H9 (cell line): Measurements from ENCODE around the gene KDM1B. TPM values are rescaled to one million over a fixed set of nuclear protein-coding genes. Genes with fewer than 3 reads are reported as not detected.
A peak's percentile ranks its signal among the peaks of the same experiment; 100 is the strongest.

Experiments
- DNase-seq: peaks from one replicate; pipeline ENCODE4 v3.0.0-alpha.2; 2017
- H2AFZ ChIP-seq: one replicate; pipeline ENCODE4 v1.6.1; 2013; ENCODE audit warnings: mild to moderate bottlenecking, low read length, control low read depth, moderate library complexity
- H2AK5ac ChIP-seq: 2 replicates; pipeline ENCODE4 v1.6.1; 2013; ENCODE audit warnings: low read length, control low read depth, mixed read lengths; ENCODE audit not compliant: insufficient read length
- H2BK120ac ChIP-seq: one replicate; pipeline ENCODE4 v1.6.1; 2013; ENCODE audit warnings: low read depth, mild to moderate bottlenecking, low read length, control low read depth, inconsistent platforms; ENCODE audit not compliant: poor library complexity, severe bottlenecking
- H2BK12ac ChIP-seq: 2 replicates; pipeline ENCODE4 v1.6.1; 2013; ENCODE audit warnings: low read length, control low read depth, mixed read lengths, low read depth; ENCODE audit not compliant: insufficient read length
- H2BK15ac ChIP-seq: 2 replicates; pipeline ENCODE4 v1.6.1; 2013; ENCODE audit warnings: low read depth, low read length, control low read depth
- H2BK20ac ChIP-seq: one replicate; pipeline ENCODE4 v1.6.1; 2013; ENCODE audit warnings: low read depth, mild to moderate bottlenecking, low read length, control low read depth, inconsistent platforms; ENCODE audit not compliant: poor library complexity, severe bottlenecking
- H2BK5ac ChIP-seq: 2 replicates; pipeline ENCODE4 v1.6.1; 2013; ENCODE audit warnings: low read length, control low read depth, mixed read lengths; ENCODE audit not compliant: insufficient read length
- H3K14ac ChIP-seq: 2 replicates; pipeline ENCODE4 v1.6.1; 2013; ENCODE audit warnings: low read length, control low read depth; ENCODE audit not compliant: insufficient read depth
- H3K18ac ChIP-seq: 2 replicates; pipeline ENCODE4 v1.6.1; 2013; ENCODE audit warnings: low read depth, mild to moderate bottlenecking, mixed read lengths, low read length, control low read depth; ENCODE audit not compliant: insufficient read length
- H3K23ac ChIP-seq: 2 replicates; pipeline ENCODE4 v1.6.1; 2013; ENCODE audit warnings: low read length, control low read depth, mixed read lengths, low read depth; ENCODE audit not compliant: insufficient read length
- H3K23me2 ChIP-seq: 2 replicates; pipeline ENCODE4 v1.6.1; 2013; ENCODE audit warnings: low read depth, mild to moderate bottlenecking, mixed read lengths, low read length, control low read depth; ENCODE audit not compliant: insufficient read length, poor library complexity, severe bottlenecking
- H3K27ac ChIP-seq: 2 replicates; pipeline ENCODE4 v1.5.1; 2013; ENCODE audit warnings: low read length, control low read depth, mixed read lengths, low read depth; ENCODE audit not compliant: insufficient read length
- H3K27me3 ChIP-seq: 2 replicates; pipeline ENCODE4 v1.6.1; 2013; ENCODE audit warnings: low read length, control low read depth, inconsistent platforms; ENCODE audit not compliant: insufficient read depth
- H3K4ac ChIP-seq: 2 replicates; pipeline ENCODE4 v1.6.1; 2013; ENCODE audit warnings: low read depth, mild to moderate bottlenecking, control low read depth, inconsistent platforms, low read length, moderate library complexity
- H3K4me1 ChIP-seq: 2 replicates; pipeline ENCODE4 v1.6.1; 2013; ENCODE audit warnings: low read length, control low read depth, inconsistent platforms; ENCODE audit not compliant: insufficient read depth
- H3K4me2 ChIP-seq: 2 replicates; pipeline ENCODE4 v1.6.1; 2013; ENCODE audit warnings: low read length, control low read depth, mixed read lengths; ENCODE audit not compliant: insufficient read length, insufficient read depth
- H3K56ac ChIP-seq: 2 replicates; pipeline ENCODE4 v1.6.1; 2013; ENCODE audit warnings: low read depth, mild to moderate bottlenecking, mixed read lengths, low read length, control low read depth; ENCODE audit not compliant: insufficient read length
- H3K79me1 ChIP-seq: 2 replicates; pipeline ENCODE4 v1.6.1; 2013; ENCODE audit warnings: low read depth, mild to moderate bottlenecking, moderate library complexity, low read length, control low read depth, inconsistent platforms; ENCODE audit not compliant: insufficient read depth, poor library complexity, severe bottlenecking
- H3K79me2 ChIP-seq: 2 replicates; pipeline ENCODE4 v1.6.1; 2013; ENCODE audit warnings: low read length, control low read depth, inconsistent platforms; ENCODE audit not compliant: insufficient read depth
- H3K9ac ChIP-seq: 2 replicates; pipeline ENCODE4 v1.6.1; 2013; ENCODE audit warnings: low read length, control low read depth, mixed read lengths; ENCODE audit not compliant: insufficient read length; ENCODE audit errors: extremely low read depth
- H3K9me3 ChIP-seq: one replicate; pipeline ENCODE4 v1.6.1; 2013; ENCODE audit warnings: low read depth, low read length, inconsistent platforms; ENCODE audit not compliant: control insufficient read depth
- H3T11ph ChIP-seq: one replicate; pipeline ENCODE4 v1.6.1; 2013; ENCODE audit warnings: mild to moderate bottlenecking, low read length, control low read depth, inconsistent platforms
- H4K20me1 ChIP-seq: one replicate; pipeline ENCODE4 v1.6.1; 2013; ENCODE audit not compliant: control insufficient read depth, insufficient read length, insufficient read depth
- H4K5ac ChIP-seq: 2 replicates; pipeline ENCODE4 v1.6.1; 2013; ENCODE audit warnings: low read depth, mild to moderate bottlenecking, mixed read lengths, low read length, control low read depth; ENCODE audit not compliant: insufficient read length
- H4K8ac ChIP-seq: replicated peaks from 2 replicates; pipeline ENCODE4 v1.6.1; 2013; ENCODE audit warnings: low read length, control low read depth, mixed read lengths, low read depth; ENCODE audit not compliant: insufficient read length
- H4K91ac ChIP-seq: 2 replicates; pipeline ENCODE4 v1.6.1; 2013; ENCODE audit warnings: low read depth, mild to moderate bottlenecking, moderate library complexity, mixed read lengths, low read length, control low read depth; ENCODE audit not compliant: insufficient read length
- H3K27ac Mint-ChIP-seq, 3 experiments: 2 replicates in 2 of 3; 3 replicates in 1 of 3; pipeline ENCODE4 v1.8.0; 2020 to 2021; ENCODE audit warnings: mixed read lengths in 3 of 3, mild to moderate bottlenecking in 1 of 3, moderate library complexity in 1 of 3
- H3K27me3 Mint-ChIP-seq: 2 replicates; pipeline ENCODE4 v1.8.0; 2021; ENCODE audit warnings: low read depth, mild to moderate bottlenecking, moderate library complexity, mixed read lengths
- H3K36me3 Mint-ChIP-seq, 3 experiments: 2 replicates in 2 of 3; 3 replicates in 1 of 3; pipeline ENCODE4 v1.8.0; 2020 to 2021; ENCODE audit warnings: low read depth in 3 of 3, mixed read lengths in 3 of 3; ENCODE audit not compliant: insufficient read depth in 1 of 3
- H3K4me1 Mint-ChIP-seq, 2 experiments: 2 replicates each; pipeline ENCODE4 v1.8.0; 2020; ENCODE audit warnings: mixed read lengths in 2 of 2
- H3K4me3 Mint-ChIP-seq, 2 experiments: 2 replicates in 1 of 2; 3 replicates in 1 of 2; pipeline ENCODE4 v1.8.0; 2020 to 2021; ENCODE audit warnings: mild to moderate bottlenecking in 2 of 2, mixed read lengths in 2 of 2, moderate library complexity in 1 of 2
- H3K9me3 Mint-ChIP-seq, 2 experiments: 2 replicates in 1 of 2; 3 replicates in 1 of 2; pipeline ENCODE4 v1.8.0; 2020; ENCODE audit warnings: mild to moderate bottlenecking in 2 of 2, mixed read lengths in 2 of 2, moderate library complexity in 1 of 2
- WGBS: extraction: QIAGEN DNeasy Blood & Tissue Kit; methylation state at CpG from one replicate; pipeline ENCODE4 v1.1.7; 2013; ENCODE audit warnings: missing lambda C conversion rate, low lambda C conversion rate, mixed read lengths; ENCODE audit not compliant: insufficient read length; ENCODE audit errors: extremely low coverage; 5-methylcytosine and 5-hydroxymethylcytosine counted together
- total RNA-seq: library from RNA; stranded (reverse); gene quantifications from 2 replicates; pipeline ENCODE4 v1.2.1, GENCODE V29; 2021
- TF ChIP-seq, protein P1 (sequence below): fragments of 200-600 bp; sonication (generic); conservative IDR thresholded peaks from 3 replicates; pipeline ENCODE4 v1.8.0; 2021; ENCODE audit warnings: antibody characterized with exemption, mild to moderate bottlenecking

KDM1B gene
- total RNA-seq, 1 experiment from 2014 or later, result 5.4 TPM

DNA sequence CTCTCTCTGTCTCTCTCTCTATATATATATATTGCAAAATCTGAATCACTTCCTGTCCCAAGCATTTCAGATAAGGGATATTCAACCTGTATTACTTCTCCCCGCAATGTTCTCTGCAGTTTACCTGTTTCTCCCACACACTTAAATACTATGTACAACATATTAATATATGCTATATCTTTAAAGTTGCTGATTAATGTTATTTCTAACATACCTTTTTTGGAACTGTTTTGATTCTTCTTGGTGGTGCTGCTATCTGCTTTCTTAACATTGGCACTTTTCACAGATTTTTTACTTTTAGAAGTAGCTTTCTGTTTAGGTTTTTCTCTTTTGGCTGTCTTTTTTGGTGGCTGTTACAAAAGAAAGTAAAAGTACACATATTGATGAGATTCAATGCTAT, 81.9 kb downstream of the KDM1B start:
- Histone ChIP-seq H2BK12ac (no peak overlapping the region), H2BK5ac (no peak overlapping the region), H2BK20ac (no peak overlapping the region), H3K18ac (no peak overlapping the region), H3K9me3 (no peaks in the 10 kb centered on the region), H3K27ac (no peak overlapping the region), H3K4ac (no peak overlapping the region), H2AK5ac (no peak overlapping the region), H2BK120ac (no peak overlapping the region), H4K8ac (no peak overlapping the region), H3K9ac (no peak overlapping the region), H3K4me2 (no peak overlapping the region), H3K79me2 (peaks cover 6% of the 10 kb centered on the region; the same call in 1 of the 2 replicates), H3K14ac (no peak overlapping the region), H3K23ac (no peak overlapping the region), H2BK15ac (no peak overlapping the region), H3K23me2 (no peaks in the 10 kb centered on the region), H3K79me1 (peaks cover 14% of the 10 kb centered on the region), H2AFZ (no peak overlapping the region), H3K4me1 (no peaks in the 10 kb centered on the region; the same call in 1 of the 2 replicates), H3T11ph (no peak overlapping the region), H4K5ac (no peak overlapping the region), H3K56ac (no peak overlapping the region), H3K27me3 (no peaks in the 10 kb centered on the region), H4K20me1 (no peaks in the 10 kb centered on the region), H4K91ac (no peak overlapping the region)
- H3K9me3 Mint-ChIP-seq, result peaks cover 25 to 26% of the 10 kb centered on the region in 2 experiments
- peaks cover 80 to 92% (median 83%) of the 10 kb centered on the region in 3 experiments for H3K36me3 Mint-ChIP-seq
- H3K4me3 Mint-ChIP-seq, result no peak overlapping the region
- H3K27me3 Mint-ChIP-seq, result no peaks in the 10 kb centered on the region
- peak overlapping the region in 1 of 3 experiments; percentile 24; a peak in 1 of 7 replicates for H3K27ac Mint-ChIP-seq
- H3K4me1 Mint-ChIP-seq, result peaks cover 16% of the 10 kb centered on the region in 2 experiments
- no CpG with 5 or more reads among the region's 1 CpG for WGBS
- TF ChIP-seq, protein P1, sequence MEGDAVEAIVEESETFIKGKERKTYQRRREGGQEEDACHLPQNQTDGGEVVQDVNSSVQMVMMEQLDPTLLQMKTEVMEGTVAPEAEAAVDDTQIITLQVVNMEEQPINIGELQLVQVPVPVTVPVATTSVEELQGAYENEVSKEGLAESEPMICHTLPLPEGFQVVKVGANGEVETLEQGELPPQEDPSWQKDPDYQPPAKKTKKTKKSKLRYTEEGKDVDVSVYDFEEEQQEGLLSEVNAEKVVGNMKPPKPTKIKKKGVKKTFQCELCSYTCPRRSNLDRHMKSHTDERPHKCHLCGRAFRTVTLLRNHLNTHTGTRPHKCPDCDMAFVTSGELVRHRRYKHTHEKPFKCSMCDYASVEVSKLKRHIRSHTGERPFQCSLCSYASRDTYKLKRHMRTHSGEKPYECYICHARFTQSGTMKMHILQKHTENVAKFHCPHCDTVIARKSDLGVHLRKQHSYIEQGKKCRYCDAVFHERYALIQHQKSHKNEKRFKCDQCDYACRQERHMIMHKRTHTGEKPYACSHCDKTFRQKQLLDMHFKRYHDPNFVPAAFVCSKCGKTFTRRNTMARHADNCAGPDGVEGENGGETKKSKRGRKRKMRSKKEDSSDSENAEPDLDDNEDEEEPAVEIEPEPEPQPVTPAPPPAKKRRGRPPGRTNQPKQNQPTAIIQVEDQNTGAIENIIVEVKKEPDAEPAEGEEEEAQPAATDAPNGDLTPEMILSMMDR, result no peak
- DNase-seq, result no peak
